ENCODE results near the gene ARF6.

The ARF6 gene

GRCh38 chr14:49853572-49854375, 39.1 kb upstream of the ARF6 start:
- Histone ChIP-seq H3K27me3 (replicated peaks; ENCODE audit: control insufficient read depth, insufficient read depth, low read length) (no peaks in the 10 kb centered on the region), H3K36me3 (ENCODE audit: control insufficient read depth, insufficient read depth, low read length) (peaks cover 2% of the 10 kb centered on the region; the same call in 1 of the 2 replicates), H3K4me3 (replicated peaks; ENCODE audit: low read depth, low read length) (peak overlapping the region; percentile 95)
- DNase-seq (ENCODE audit: extremely low read depth, insufficient read length) = peak; percentile 83
- TF ChIP-seq, protein P1, sequence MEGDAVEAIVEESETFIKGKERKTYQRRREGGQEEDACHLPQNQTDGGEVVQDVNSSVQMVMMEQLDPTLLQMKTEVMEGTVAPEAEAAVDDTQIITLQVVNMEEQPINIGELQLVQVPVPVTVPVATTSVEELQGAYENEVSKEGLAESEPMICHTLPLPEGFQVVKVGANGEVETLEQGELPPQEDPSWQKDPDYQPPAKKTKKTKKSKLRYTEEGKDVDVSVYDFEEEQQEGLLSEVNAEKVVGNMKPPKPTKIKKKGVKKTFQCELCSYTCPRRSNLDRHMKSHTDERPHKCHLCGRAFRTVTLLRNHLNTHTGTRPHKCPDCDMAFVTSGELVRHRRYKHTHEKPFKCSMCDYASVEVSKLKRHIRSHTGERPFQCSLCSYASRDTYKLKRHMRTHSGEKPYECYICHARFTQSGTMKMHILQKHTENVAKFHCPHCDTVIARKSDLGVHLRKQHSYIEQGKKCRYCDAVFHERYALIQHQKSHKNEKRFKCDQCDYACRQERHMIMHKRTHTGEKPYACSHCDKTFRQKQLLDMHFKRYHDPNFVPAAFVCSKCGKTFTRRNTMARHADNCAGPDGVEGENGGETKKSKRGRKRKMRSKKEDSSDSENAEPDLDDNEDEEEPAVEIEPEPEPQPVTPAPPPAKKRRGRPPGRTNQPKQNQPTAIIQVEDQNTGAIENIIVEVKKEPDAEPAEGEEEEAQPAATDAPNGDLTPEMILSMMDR (IDR thresholded peaks at IDR 0.05; ENCODE audit: insufficient read depth, low read length, poor library complexity, severe bottlenecking) = peak; percentile 61

GRCh38 chr14:49857427-49858003, 35.4 kb upstream of the ARF6 start:
- H3K4me3 ChIP-seq (replicated peaks; ENCODE audit: low read depth, low read length) = no peak overlapping the region
- no peak for DNase-seq (ENCODE audit: extremely low read depth, insufficient read length)
- H3K36me3 ChIP-seq (ENCODE audit: control insufficient read depth, insufficient read depth, low read length) = no peaks in the 10 kb centered on the region
- TF ChIP-seq, protein P1 (IDR thresholded peaks at IDR 0.05; ENCODE audit: insufficient read depth, low read length, poor library complexity, severe bottlenecking) = no peak
- H3K27me3 ChIP-seq (replicated peaks; ENCODE audit: control insufficient read depth, insufficient read depth, low read length) = no peaks in the 10 kb centered on the region

GRCh38 chr14:49858383-49858782, 34.5 kb upstream of the ARF6 start:
- TF ChIP-seq, protein P1 (IDR thresholded peaks at IDR 0.05; ENCODE audit: insufficient read depth, low read length, poor library complexity, severe bottlenecking) = no peak
- Histone ChIP-seq H3K27me3 (replicated peaks; ENCODE audit: control insufficient read depth, insufficient read depth, low read length) (no peaks in the 10 kb centered on the region), H3K4me3 (replicated peaks; ENCODE audit: low read depth, low read length) (no peak overlapping the region), H3K36me3 (ENCODE audit: control insufficient read depth, insufficient read depth, low read length) (no peaks in the 10 kb centered on the region)
- peak; percentile 50 for DNase-seq (ENCODE audit: extremely low read depth, insufficient read length)

- TF ChIP-seq, protein P1 (IDR thresholded peaks at IDR 0.05; ENCODE audit: insufficient read depth, low read length, poor library complexity, severe bottlenecking) = no peak
- Histone ChIP-seq H3K4me3 (replicated peaks; ENCODE audit: low read depth, low read length) (peak overlapping the region; percentile 78), H3K36me3 (ENCODE audit: control insufficient read depth, insufficient read depth, low read length) (no peaks in the 10 kb centered on the region), H3K27me3 (replicated peaks; ENCODE audit: control insufficient read depth, insufficient read depth, low read length) (no peaks in the 10 kb centered on the region)
- DNase-seq (ENCODE audit: extremely low read depth, insufficient read length) = no peak
These were observed 31.7 kb upstream of the ARF6 start for GRCh38 chr14:49860988-49861698.

DNA sequence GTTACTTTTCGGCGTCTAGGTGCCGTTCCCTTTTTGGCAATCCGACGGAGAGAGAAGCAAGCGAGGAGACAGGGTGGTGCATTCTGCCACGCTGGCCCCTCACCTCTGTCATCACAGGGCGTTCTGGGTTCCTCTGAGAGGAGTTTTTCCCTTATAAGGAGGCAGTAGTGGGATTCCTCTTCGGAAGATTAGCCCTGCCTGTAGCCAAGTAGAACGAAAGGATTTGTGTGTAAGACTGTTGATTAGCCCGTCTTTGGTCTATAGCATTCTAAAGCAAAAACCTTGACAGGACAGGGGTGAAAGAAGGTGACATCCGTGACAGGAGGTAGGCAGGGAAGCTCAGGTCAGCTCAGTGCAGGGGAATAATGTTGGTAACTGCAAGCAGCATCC, 31.2 kb upstream of the ARF6 start:
- no peaks in the 10 kb centered on the region for H3K36me3 ChIP-seq (ENCODE audit: control insufficient read depth, insufficient read depth, low read length)
- TF ChIP-seq, protein P1 (IDR thresholded peaks at IDR 0.05; ENCODE audit: insufficient read depth, low read length, poor library complexity, severe bottlenecking) = no peak
- H3K4me3 ChIP-seq (replicated peaks; ENCODE audit: low read depth, low read length) = peak overlapping the region; percentile 78
- peak; percentile 78 for DNase-seq (ENCODE audit: extremely low read depth, insufficient read length)
- no peaks in the 10 kb centered on the region for H3K27me3 ChIP-seq (replicated peaks; ENCODE audit: control insufficient read depth, insufficient read depth, low read length)
